SK-N-SH (cell line): Measurements from ENCODE around the gene KCNK16. TPM values are rescaled to one million over a fixed set of nuclear protein-coding genes. Genes with fewer than 3 reads are reported as not detected.

ENCODE experiments used
- CTCF ChIA-PET: fragments of 300-600, 350-600 bp; formaldehyde crosslinking; extraction: SDS; loops from one replicate; lab custom pipeline; 2021; lab: Yijun Ruan, JAX
- POLR2A ChIA-PET: fragments of 350-600 bp; sonication (Branson Sonifier 250); formaldehyde crosslinking; extraction: SDS; loops from one replicate; lab custom pipeline; 2020; ENCODE audit warnings: antibody characterized with exemption, inconsistent platforms; lab: Yijun Ruan, JAX
- DNase-seq: peaks from one replicate; pipeline ENCODE4 v3.0.0; 2012
- H2AFZ ChIP-seq: fragments of 200-600 bp; sonication (generic); 2 replicates; pipeline ENCODE4 v1.8.1; 2016; ENCODE audit warnings: antibody characterized with exemption, mild to moderate bottlenecking, low read depth
- H3F3A ChIP-seq: fragments of 200-600 bp; sonication (generic); replicated peaks from 2 replicates; pipeline ENCODE3; 2016; ENCODE audit warnings: antibody characterized with exemption, mild to moderate bottlenecking; ENCODE audit not compliant: insufficient read depth
- H3K27ac ChIP-seq, 2 experiments: fragments of 200-500 bp in 1 of 2; fragments of 200-600 bp in 1 of 2; sonication (Bioruptor generic) in 1 of 2; sonication (generic), shearing (Covaris generic) in 1 of 2; 2 replicates each; pipeline versions ENCODE4 v1.5.1 to v1.6.1; 2014 to 2016; ENCODE audit warnings: low read depth in 2 of 2, inconsistent platforms in 1 of 2, low read length in 1 of 2, mild to moderate bottlenecking in 1 of 2, mixed read lengths in 1 of 2
- H3K27me3 ChIP-seq: fragments of 200-600 bp; sonication (generic), shearing (Covaris generic); 2 replicates; pipeline ENCODE4 v1.6.1; 2016; ENCODE audit warnings: mixed run types; ENCODE audit not compliant: insufficient read depth
- H3K36me3 ChIP-seq, 2 experiments: fragments of 200-500 bp in 1 of 2; fragments of 200-600 bp in 1 of 2; sonication (Bioruptor generic) in 1 of 2; sonication (generic) in 1 of 2; replicated peaks in 1 of 2; 2 replicates each; pipeline versions ENCODE3 to v1.5.1; 2014 to 2016; ENCODE audit warnings: low read length in 1 of 2, mild to moderate bottlenecking in 1 of 2; ENCODE audit not compliant: insufficient read depth in 2 of 2, control insufficient read depth in 1 of 2
- H3K4me1 ChIP-seq, 2 experiments: fragments of 200-500 bp in 1 of 2; fragments of 200-600 bp in 1 of 2; sonication (Bioruptor generic) in 1 of 2; sonication (generic), shearing (Covaris generic) in 1 of 2; 2 replicates each; pipeline versions ENCODE4 v1.5.1 to v1.6.1; 2014 to 2016; ENCODE audit warnings: low read depth in 1 of 2, low read length in 1 of 2, mixed run types in 1 of 2; ENCODE audit not compliant: insufficient read depth in 2 of 2, control insufficient read depth in 1 of 2
- H3K4me2 ChIP-seq: fragments of 200-600 bp; sonication (generic), shearing (Covaris generic); 2 replicates; pipeline ENCODE4 v1.6.1; 2017; ENCODE audit warnings: mixed run types
- H3K4me3 ChIP-seq, 2 experiments: fragments of 200-500 bp in 1 of 2; fragments of 200-600 bp in 1 of 2; sonication (Bioruptor generic) in 1 of 2; sonication (generic), shearing (Covaris generic) in 1 of 2; 2 replicates each; pipeline versions ENCODE4 v1.5.1 to v1.8.1; 2014 to 2016; ENCODE audit warnings: low read depth in 2 of 2, inconsistent platforms in 1 of 2, low read length in 1 of 2, mild to moderate bottlenecking in 1 of 2, mixed read lengths in 1 of 2, moderate library complexity in 1 of 2
- H3K79me2 ChIP-seq: fragments of 200-600 bp; sonication (generic); 2 replicates; pipeline ENCODE4 v1.8.1; 2017; ENCODE audit warnings: mild to moderate bottlenecking; ENCODE audit not compliant: insufficient read depth
- H3K9ac ChIP-seq: fragments of 200-600 bp; sonication (generic); 2 replicates; pipeline ENCODE4 v1.6.1; 2017; ENCODE audit warnings: mixed run types
- H3K9me2 ChIP-seq: fragments of 200-600 bp; sonication (generic); 2 replicates; pipeline ENCODE4 v1.6.1; 2017; ENCODE audit warnings: mixed run types
- H3K9me3 ChIP-seq: fragments of 200-600 bp; sonication (generic); 2 replicates; pipeline ENCODE4 v1.6.1; 2017; ENCODE audit warnings: mixed run types, mild to moderate bottlenecking, moderate library complexity
- H4K20me1 ChIP-seq: fragments of 200-600 bp; sonication (generic); 2 replicates; pipeline ENCODE4 v1.6.1; 2017; ENCODE audit warnings: mild to moderate bottlenecking, mixed run types; ENCODE audit not compliant: insufficient read depth
- CTCF ChIP-seq: fragments of 200-600 bp; sonication (generic); IDR thresholded peaks from 2 replicates; pipeline ENCODE4 v1.6.1; 2017; ENCODE audit warnings: antibody characterized with exemption, mild to moderate bottlenecking, moderate library complexity
- ELF1 ChIP-seq: IDR thresholded peaks from 2 replicates; pipeline ENCODE4 v1.4.0; 2012
- FOSL2 ChIP-seq: IDR thresholded peaks from 2 replicates; pipeline ENCODE4 v1.4.0; 2012; ENCODE audit warnings: low read depth, mild to moderate bottlenecking, moderate library complexity, borderline replicate concordance
- GABPA ChIP-seq: IDR thresholded peaks from 2 replicates; pipeline ENCODE4 v1.4.0; 2012; ENCODE audit warnings: low read depth, mild to moderate bottlenecking
- GATA2 ChIP-seq: sonication (generic); formaldehyde crosslinking; IDR thresholded peaks from 2 replicates; pipeline ENCODE4 v1.5.0; 2020; ENCODE audit warnings: mild to moderate bottlenecking, missing genetic modification reagents
- JUND ChIP-seq: IDR thresholded peaks from 2 replicates; pipeline ENCODE4 v1.4.0; 2012
- MEF2A ChIP-seq: IDR thresholded peaks from 2 replicates; pipeline ENCODE4 v1.4.0; 2012; ENCODE audit warnings: low read depth, borderline replicate concordance
- MXI1 ChIP-seq: IDR thresholded peaks from 2 replicates; pipeline ENCODE4 v1.6.1; 2012; ENCODE audit warnings: mild to moderate bottlenecking, low read depth, low read length, improper control_type of control experiment
- NFIC ChIP-seq: IDR thresholded peaks from 2 replicates; pipeline ENCODE4 v1.4.0; 2012; ENCODE audit warnings: borderline replicate concordance
- NRF1 ChIP-seq: IDR thresholded peaks from 2 replicates; pipeline ENCODE4 v1.6.1; 2012; ENCODE audit warnings: low read depth, mild to moderate bottlenecking, low read length
- POLR2AphosphoS5 ChIP-seq: IDR thresholded peaks from 2 replicates; pipeline ENCODE4 v1.6.1; 2012; ENCODE audit warnings: low read depth, low read length
- RCOR1 ChIP-seq: fragments of 150-350 bp; IDR thresholded peaks from 2 replicates; pipeline ENCODE4 v1.6.1; 2017; ENCODE audit warnings: antibody characterized with exemption, low read length
- RXRA ChIP-seq: IDR thresholded peaks from 2 replicates; pipeline ENCODE4 v1.4.0; 2012; ENCODE audit warnings: low read depth, mild to moderate bottlenecking, borderline replicate concordance
- SIN3A ChIP-seq: IDR thresholded peaks from 2 replicates; pipeline ENCODE4 v1.6.1; 2012; ENCODE audit warnings: low read depth, mild to moderate bottlenecking, low read length, moderate library complexity, borderline replicate concordance
- TAF1 ChIP-seq: IDR thresholded peaks from 2 replicates; pipeline ENCODE4 v1.6.1; 2012; ENCODE audit warnings: low read depth, mild to moderate bottlenecking, low read length, moderate library complexity, borderline replicate concordance
- TCF12 ChIP-seq: IDR thresholded peaks from 2 replicates; pipeline ENCODE4 v1.4.0; 2012
- TEAD4 ChIP-seq: IDR thresholded peaks from 2 replicates; pipeline ENCODE4 v1.4.0; 2012; ENCODE audit warnings: mild to moderate bottlenecking, borderline replicate concordance; ENCODE audit not compliant: insufficient read depth
- YY1 ChIP-seq: IDR thresholded peaks from 2 replicates; pipeline ENCODE4 v1.4.0; 2012; ENCODE audit warnings: low read depth, mild to moderate bottlenecking
- ZBTB33 ChIP-seq: IDR thresholded peaks from 2 replicates; pipeline ENCODE4 v1.4.0; 2012; ENCODE audit warnings: low read depth, borderline replicate concordance
- WGBS: methylation state at CpG from one replicate; pipeline ENCODE4 v1.1.6; 2017; ENCODE audit warnings: low lambda C conversion rate; 5-methylcytosine and 5-hydroxymethylcytosine counted together
- polyA plus RNA-seq, 3 experiments: library from polyadenylated mRNA; depleted of rRNA; stranded (reverse); fragments of >200 nt; gene quantifications; 2 replicates each; pipeline ENCODE4 v1.2.3, GENCODE V29; 2012
- TF ChIP-seq, protein P1 (sequence below): IDR thresholded peaks from 2 replicates; pipeline ENCODE4 v1.4.0; 2012; ENCODE audit warnings: low read depth, borderline replicate concordance
- TF ChIP-seq, protein P2 (sequence below): IDR thresholded peaks from 2 replicates; pipeline ENCODE4 v1.4.0; 2012; ENCODE audit warnings: low read depth
- TF ChIP-seq, protein P3 (sequence below): fragments of 150-350 bp; IDR thresholded peaks from 2 replicates; pipeline ENCODE4 v1.6.1; 2017; ENCODE audit warnings: antibody characterized with exemption, low read length, low read depth, borderline replicate concordance

Gene KCNK16
- polyA plus RNA-seq, 1 of the 3 experiments (the other 2 are of a cell fraction): not detected

GRCh38 chr6:39281312-39281980 lies 41.1 kb downstream of the KCNK16 start:
- 62% methylated on average over 7 of the region's 11 CpGs for WGBS
- H3K36me3 ChIP-seq: no peaks in the 10 kb centered on the region
- H3K9ac ChIP-seq: no peak overlapping the region
- H3K9me3 ChIP-seq: no peaks in the 10 kb centered on the region
- no peak overlapping the region for H3K4me2 ChIP-seq
- no peak for DNase-seq
- H3K9me2 ChIP-seq: no peaks in the 10 kb centered on the region
- H2AFZ ChIP-seq: no peak overlapping the region
- H3K27me3 ChIP-seq: no peaks in the 10 kb centered on the region
- H3K4me1 ChIP-seq: no peaks in the 10 kb centered on the region
- ChIA-PET CTCF (interaction anchor here (1.0 to 2.9 kb wide), 3 partner anchors 21 to 409 kb away, joined by 3 to 12 read pairs (median 11); no protein-coding TSS in a partner anchor), POLR2A (no interaction called here)
- no peak overlapping the region for H3K27ac ChIP-seq
- H3K79me2 ChIP-seq: no peaks in the 10 kb centered on the region
- no peaks in the 10 kb centered on the region for H4K20me1 ChIP-seq
- H3F3A ChIP-seq: no peaks in the 10 kb centered on the region
- TF ChIP-seq CTCF (no peak), YY1 (no peak), ELF1 (no peak), TCF12 (no peak), FOSL2 (no peak), NRF1 (no peak), JUND (no peak), SIN3A (no peak), TEAD4 (no peak), RXRA (no peak), NFIC (no peak), GATA2 (CRISPR knock-in tag) (no peak), TAF1 (no peak), POLR2AphosphoS5 (no peak)
- TF ChIP-seq, protein P1, sequence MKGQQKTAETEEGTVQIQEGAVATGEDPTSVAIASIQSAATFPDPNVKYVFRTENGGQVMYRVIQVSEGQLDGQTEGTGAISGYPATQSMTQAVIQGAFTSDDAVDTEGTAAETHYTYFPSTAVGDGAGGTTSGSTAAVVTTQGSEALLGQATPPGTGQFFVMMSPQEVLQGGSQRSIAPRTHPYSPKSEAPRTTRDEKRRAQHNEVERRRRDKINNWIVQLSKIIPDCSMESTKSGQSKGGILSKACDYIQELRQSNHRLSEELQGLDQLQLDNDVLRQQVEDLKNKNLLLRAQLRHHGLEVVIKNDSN: no peak
- TF ChIP-seq, protein P2, sequence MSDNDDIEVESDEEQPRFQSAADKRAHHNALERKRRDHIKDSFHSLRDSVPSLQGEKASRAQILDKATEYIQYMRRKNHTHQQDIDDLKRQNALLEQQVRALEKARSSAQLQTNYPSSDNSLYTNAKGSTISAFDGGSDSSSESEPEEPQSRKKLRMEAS: no peak
- no peak overlapping the region for H3K4me3 ChIP-seq

GRCh38 chr6:39280247-39280731 lies 42.2 kb downstream of the KCNK16 start:
- POLR2A ChIA-PET: no interaction called here
- H3K9me2 ChIP-seq: no peaks in the 10 kb centered on the region
- no peaks in the 10 kb centered on the region for H3K27me3 ChIP-seq
- no peaks in the 10 kb centered on the region for H3K9me3 ChIP-seq
- CTCF ChIA-PET: interaction anchor here (2.7 kb wide), 1 partner anchor 114 kb away, joined by 12 read pairs; no protein-coding TSS in a partner anchor
- no peak overlapping the region for H3K27ac ChIP-seq
- H4K20me1 ChIP-seq: no peaks in the 10 kb centered on the region
- no peaks in the 10 kb centered on the region for H3K36me3 ChIP-seq
- H3F3A ChIP-seq: no peaks in the 10 kb centered on the region
- no peak for DNase-seq
- H3K4me1 ChIP-seq: no peaks in the 10 kb centered on the region
- H3K9ac ChIP-seq: no peak overlapping the region
- 36% methylated on average over 7 of the region's 8 CpGs for WGBS
- H3K4me2 ChIP-seq: no peak overlapping the region
- H3K4me3 ChIP-seq: no peak overlapping the region
- H3K79me2 ChIP-seq: no peaks in the 10 kb centered on the region
- H2AFZ ChIP-seq: no peak overlapping the region
- no peak for TF ChIP-seq ZBTB33
- TF ChIP-seq TEAD4: no peak
- TF ChIP-seq, protein P3, sequence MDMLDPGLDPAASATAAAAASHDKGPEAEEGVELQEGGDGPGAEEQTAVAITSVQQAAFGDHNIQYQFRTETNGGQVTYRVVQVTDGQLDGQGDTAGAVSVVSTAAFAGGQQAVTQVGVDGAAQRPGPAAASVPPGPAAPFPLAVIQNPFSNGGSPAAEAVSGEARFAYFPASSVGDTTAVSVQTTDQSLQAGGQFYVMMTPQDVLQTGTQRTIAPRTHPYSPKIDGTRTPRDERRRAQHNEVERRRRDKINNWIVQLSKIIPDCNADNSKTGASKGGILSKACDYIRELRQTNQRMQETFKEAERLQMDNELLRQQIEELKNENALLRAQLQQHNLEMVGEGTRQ: no peak
- no peak for TF ChIP-seq RCOR1
- no peak for TF ChIP-seq TCF12
- TF ChIP-seq FOSL2: no peak
- TF ChIP-seq GABPA: no peak
- TF ChIP-seq MXI1: no peak
- TF ChIP-seq SIN3A: no peak
- TF ChIP-seq, protein P1: no peak
- no peak for TF ChIP-seq MEF2A
